Right atrium auricular region (tissue), 2 donors: ENCODE measurements around the gene OAF. TPM values are rescaled to one million over a fixed set of nuclear protein-coding genes. Genes with fewer than 3 reads are reported as not detected.
"Not testable (repeated sequence)": the region's sequence is repeated elsewhere in the genome, so short reads cannot be mapped to it uniquely, and the experiment has no call there.

Source experiments
- DNase-seq: peaks from one replicate; pipeline ENCODE4 v3.0.0-alpha.2; 2019; ENCODE audit warnings: low spot score
- H3K27ac ChIP-seq, 2 donors: fragments of 200-600 bp; sonication (generic); 1 replicate in 1 of 2; 2 replicates in 1 of 2; pipeline ENCODE4 v1.5.1; 2016 to 2019
- H3K27me3 ChIP-seq, 2 donors: fragments of 200-600 bp; sonication (generic); one replicate each; pipeline versions ENCODE4 v1.5.1 to v1.6.0; 2017 to 2019
- H3K36me3 ChIP-seq: fragments of 200-600 bp; sonication (generic); one replicate; pipeline ENCODE4 v1.5.1; 2016
- H3K4me1 ChIP-seq, 2 donors: fragments of 200-600 bp; sonication (generic); one replicate each; pipeline versions ENCODE4 v1.5.1 to v1.6.0; 2017 to 2019
- H3K4me3 ChIP-seq, 2 donors: fragments of 200-600 bp; sonication (generic); 1 replicate in 1 of 2; 2 replicates in 1 of 2; pipeline ENCODE4 v1.5.1; 2017 to 2019; ENCODE audit warnings: mild to moderate bottlenecking in 1 of 2, moderate library complexity in 1 of 2
- H3K9me3 ChIP-seq, 2 donors: fragments of 200-600 bp; sonication (generic); one replicate each; pipeline ENCODE4 v1.5.1; 2019
- CTCF ChIP-seq, 2 donors: fragments of 200-600 bp; sonication (generic); IDR thresholded peaks; one replicate each; pipeline ENCODE4 v1.5.1; 2019; ENCODE audit warnings: antibody characterized with exemption in 2 of 2
- total RNA-seq, 2 donors: library from RNA; depleted of rRNA; stranded (reverse); fragments of >200 nt; gene quantifications; one replicate each; pipeline ENCODE4 v1.1.0, GENCODE V29; 2016

The OAF gene
- total RNA-seq, 2 donors from 2014 or later = 27.9 to 43.6 TPM

GRCh38 chr11:120268686-120269085, 57.9 kb downstream of the OAF start:
- Histone ChIP-seq H3K4me3 (no peak overlapping the region), H3K9me3 (no peaks in the 10 kb centered on the region), H3K4me1 (no peaks in the 10 kb centered on the region), H3K27ac (no peak overlapping the region), H3K36me3 (no peaks in the 10 kb centered on the region), H3K27me3 (no peaks in the 10 kb centered on the region)
- TF ChIP-seq CTCF (IDR thresholded peaks at IDR 0.05) = no peak
- DNase-seq = no peak

DNA sequence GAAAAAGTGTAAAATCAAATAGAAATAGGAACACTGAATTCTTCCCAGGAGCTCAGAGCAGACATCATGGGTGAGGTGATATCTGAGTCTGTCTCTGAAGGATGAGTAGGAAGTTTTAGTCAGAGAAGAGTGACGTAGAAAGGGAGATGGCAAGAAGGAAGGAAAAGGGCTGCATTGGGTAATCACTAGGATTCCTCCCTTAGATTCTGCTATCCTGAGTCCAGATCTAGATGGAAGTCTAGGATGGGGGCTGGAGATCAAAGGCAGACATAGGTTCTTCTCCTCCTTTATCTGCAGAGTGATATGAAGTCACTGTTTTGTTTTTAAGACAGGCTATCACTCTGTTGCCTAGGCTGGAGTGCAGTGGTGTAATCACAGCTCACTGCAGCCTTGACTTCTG, 59.6 kb downstream of the OAF start:
- no peaks in the 10 kb centered on the region for H3K27me3 ChIP-seq

DNA sequence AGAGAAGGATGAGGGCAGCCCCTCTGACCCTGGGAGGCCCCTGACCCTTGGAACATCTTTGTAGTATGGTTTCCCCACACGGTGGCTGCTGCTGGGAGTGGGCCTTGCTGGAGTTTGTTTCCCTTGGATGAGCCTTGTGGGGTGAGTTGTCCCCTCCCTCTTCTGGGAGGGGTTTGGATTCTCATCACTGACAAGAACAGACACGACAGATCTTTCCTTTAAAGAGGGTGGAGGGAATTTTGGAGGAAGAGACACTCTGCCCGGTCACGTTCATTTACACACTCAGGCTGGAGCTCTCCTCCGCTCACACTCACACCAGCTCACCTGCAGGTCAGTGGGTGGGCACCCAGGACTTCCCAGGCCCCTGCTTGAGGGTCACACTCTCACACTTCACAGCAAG, 60.8 kb downstream of the OAF start:
- no peaks in the 10 kb centered on the region for H3K27me3 ChIP-seq
- H3K36me3 ChIP-seq = no peaks in the 10 kb centered on the region
- no peak overlapping the region for H3K27ac ChIP-seq
- no peak for DNase-seq
- H3K9me3 ChIP-seq = no peaks in the 10 kb centered on the region
- no peaks in the 10 kb centered on the region for H3K4me1 ChIP-seq
- H3K4me3 ChIP-seq = no peak overlapping the region
- no peak for TF ChIP-seq CTCF (IDR thresholded peaks at IDR 0.05)

More for the DNA sequence above, 59.6 kb downstream of the OAF start:
- Histone ChIP-seq H3K36me3 (no peaks in the 10 kb centered on the region), H3K27ac (no peak overlapping the region), H3K4me1 (no peaks in the 10 kb centered on the region), H3K4me3 (no peak overlapping the region), H3K9me3 (no peaks in the 10 kb centered on the region)
- TF ChIP-seq CTCF (IDR thresholded peaks at IDR 0.05) = no peak
- no peak for DNase-seq

GRCh38 chr11:120272303-120272702, 61.5 kb downstream of the OAF start:
- H3K9me3 ChIP-seq = no peaks in the 10 kb centered on the region
- no peaks in the 10 kb centered on the region for H3K27me3 ChIP-seq
- H3K36me3 ChIP-seq = no peaks in the 10 kb centered on the region
- H3K27ac ChIP-seq = no peak overlapping the region
- H3K4me3 ChIP-seq = no peak overlapping the region
- H3K4me1 ChIP-seq = no peaks in the 10 kb centered on the region
- DNase-seq = no peak
- no peak for TF ChIP-seq CTCF (IDR thresholded peaks at IDR 0.05)

DNA sequence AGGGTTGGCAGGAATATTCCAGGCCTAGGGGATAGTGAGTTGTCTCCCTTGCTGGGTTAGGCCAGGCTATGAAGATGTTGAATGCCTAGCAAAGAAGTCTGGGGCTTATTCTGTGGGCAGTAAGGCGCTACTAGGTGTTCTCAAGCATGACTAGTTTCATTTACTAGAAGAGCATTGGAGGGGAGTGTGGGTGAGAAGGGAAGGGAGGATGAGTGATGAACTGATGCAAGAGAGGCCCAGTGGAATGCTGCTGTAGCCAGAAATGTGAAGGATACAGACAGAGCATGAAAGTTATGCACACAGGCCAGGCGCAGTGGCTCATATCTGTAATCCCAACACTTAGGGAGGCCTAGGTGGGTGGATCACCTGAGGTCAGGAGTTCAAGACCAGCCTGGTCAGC, 62.6 kb downstream of the OAF start:
- no peak for TF ChIP-seq CTCF (IDR thresholded peaks at IDR 0.05)
- Histone ChIP-seq H3K36me3 (no peaks in the 10 kb centered on the region), H3K9me3 (no peaks in the 10 kb centered on the region), H3K27ac (no peak overlapping the region), H3K4me3 (no peak overlapping the region), H3K4me1 (no peaks in the 10 kb centered on the region), H3K27me3 (no peaks in the 10 kb centered on the region)
- DNase-seq = no peak

DNA sequence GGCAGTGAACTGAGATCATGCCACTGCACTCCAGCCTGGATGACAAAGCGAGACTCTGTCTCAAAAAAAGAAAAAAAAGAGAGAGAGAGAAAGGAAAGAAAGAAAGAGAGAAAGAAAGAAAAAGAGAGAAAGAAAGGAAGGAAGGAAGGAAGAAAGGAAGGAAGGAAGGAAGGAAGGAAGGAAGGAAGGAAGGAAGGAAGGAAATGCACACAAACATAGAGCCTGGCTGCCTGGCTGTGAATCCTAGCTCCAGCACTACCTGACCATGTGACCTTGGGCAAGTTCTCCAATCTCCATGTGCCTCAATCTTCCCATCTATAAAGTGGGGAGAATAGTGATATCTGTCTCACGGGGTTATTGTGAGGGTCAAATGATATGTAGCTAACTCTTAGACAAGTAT, 63.1 kb downstream of the OAF start:
- not testable (repeated sequence) for DNase-seq, H3K4me1 ChIP-seq, H3K27me3 ChIP-seq, H3K4me3 ChIP-seq, H3K9me3 ChIP-seq, H3K36me3 ChIP-seq, H3K27ac ChIP-seq
